NCI-H510A treated with DMSO at 0.1 percent for 48 hours (cell line): ENCODE measurements around the gene KLHDC9.
"Not testable (repeated sequence)": the region's sequence is repeated elsewhere in the genome, so short reads cannot be mapped to it uniquely, and the experiment has no call there.

ENCODE experiments used
- DNase-seq: peaks from one replicate; lab custom pipeline; 2025; lab: John Stamatoyannopoulos, UW

The KLHDC9 gene, protein sequence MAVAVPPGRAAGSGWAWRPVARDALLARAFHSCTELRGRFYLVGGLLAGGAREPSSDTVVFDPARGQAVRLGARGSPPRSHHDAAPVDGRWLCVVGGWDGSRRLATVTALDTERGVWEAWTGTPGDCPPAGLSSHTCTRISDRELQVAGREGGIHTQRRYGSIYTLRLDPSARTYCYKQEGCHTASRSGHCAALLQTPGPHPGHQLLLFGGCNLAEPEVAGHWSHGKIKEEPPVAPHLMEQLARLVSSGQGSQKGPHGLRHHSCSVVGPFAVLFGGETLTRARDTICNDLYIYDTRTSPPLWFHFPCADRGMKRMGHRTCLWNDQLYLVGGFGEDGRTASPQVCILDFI

DNA sequence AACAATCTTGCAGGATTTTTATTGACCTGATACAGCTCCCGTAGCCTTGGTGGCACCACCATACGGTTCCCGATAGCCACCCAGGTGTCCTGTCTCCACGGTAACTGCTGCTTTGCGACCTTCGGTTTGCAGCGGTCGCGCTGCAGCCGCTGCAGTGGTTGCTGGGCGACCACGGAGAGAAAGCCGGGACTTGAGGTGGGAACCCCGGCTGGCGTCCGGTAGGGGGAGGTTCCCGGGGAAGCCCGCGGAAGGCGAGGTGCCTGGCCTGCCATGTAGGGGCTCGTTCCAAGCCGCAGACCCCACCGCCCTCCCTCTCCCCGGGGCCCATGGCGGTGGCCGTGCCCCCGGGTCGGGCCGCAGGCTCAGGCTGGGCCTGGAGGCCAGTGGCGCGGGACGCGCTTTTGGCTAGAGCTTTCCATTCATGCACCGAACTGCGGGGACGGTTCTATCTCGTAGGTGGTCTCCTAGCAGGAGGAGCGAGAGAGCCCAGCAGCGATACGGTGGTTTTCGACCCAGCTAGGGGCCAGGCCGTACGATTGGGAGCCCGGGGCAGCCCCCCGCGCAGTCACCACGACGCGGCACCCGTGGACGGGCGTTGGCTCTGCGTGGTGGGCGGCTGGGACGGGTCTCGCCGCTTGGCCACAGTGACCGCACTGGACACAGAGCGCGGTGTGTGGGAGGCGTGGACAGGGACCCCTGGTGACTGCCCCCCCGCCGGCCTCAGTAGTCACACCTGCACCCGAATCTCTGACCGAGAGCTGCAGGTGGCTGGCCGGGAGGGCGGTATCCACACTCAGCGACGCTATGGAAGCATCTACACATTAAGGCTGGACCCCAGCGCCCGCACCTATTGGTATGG is at the start of gene KLHDC9:
Gene KLHDC9 (plus strand): TSS at position 152 of the 859 bp plus-strand sequence. CDS start 175 bp downstream, at position 327.
- peak; percentile 81 for DNase-seq

DNA sequence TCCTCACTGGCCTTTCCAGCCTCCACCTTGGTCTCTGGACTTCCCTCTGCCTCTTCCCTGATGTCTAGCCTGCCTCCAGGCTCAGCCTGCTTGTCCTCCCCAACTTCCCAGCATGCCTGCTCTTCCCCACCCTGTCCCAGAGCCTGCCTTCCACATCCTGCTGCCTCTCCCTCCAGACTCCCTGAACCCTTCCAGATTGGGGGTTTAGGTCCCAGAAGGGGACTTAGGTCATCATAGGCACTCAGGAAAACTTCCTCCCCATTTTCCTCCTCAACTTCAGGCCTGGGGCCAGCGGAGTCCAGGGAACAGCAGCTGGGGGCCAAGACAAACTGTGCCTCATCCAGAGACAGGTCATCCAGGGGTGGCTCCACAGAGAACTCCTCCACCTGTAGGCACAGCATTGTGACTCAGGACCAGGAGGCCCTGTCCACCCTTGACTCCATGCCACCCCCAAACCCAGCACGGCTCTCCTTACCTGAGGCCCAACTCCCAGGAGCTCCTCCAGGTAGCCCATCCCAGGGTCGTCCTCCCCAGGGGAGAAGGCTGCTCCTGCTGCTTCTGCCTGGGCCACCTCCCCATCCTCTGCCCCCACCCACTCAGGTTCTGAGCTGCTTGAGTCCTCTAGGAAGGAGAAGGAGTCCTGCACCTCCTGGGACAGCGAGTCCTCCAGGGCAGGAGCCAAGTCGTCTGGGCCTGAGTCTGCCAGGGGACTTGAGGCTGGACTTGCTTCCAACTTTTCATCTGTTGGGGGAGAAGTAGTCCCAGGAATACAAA is 49.0 kb upstream of the KLHDC9 start:
- DNase-seq: no peak

DNA sequence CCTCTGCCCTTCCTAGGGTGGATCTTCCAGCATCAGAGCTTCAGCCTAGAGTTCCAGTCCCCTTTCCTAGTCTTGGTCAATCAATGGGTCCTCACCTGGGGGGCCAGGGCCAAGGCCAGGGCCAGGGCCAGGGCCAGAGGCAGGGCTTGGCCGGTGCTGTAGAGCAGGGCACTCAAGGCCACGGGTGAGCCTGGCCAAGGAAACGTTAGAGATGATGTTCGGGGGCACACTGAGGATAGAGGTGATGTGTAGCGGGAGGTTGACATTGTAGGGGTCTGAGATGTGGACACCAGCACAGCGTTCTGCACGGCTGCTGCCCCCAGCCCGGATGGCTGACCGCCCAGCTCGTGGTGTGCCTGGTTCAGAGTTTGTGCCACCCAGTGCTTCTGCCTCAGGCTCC is 46.9 kb upstream of the KLHDC9 start:
- no peak for DNase-seq

DNA sequence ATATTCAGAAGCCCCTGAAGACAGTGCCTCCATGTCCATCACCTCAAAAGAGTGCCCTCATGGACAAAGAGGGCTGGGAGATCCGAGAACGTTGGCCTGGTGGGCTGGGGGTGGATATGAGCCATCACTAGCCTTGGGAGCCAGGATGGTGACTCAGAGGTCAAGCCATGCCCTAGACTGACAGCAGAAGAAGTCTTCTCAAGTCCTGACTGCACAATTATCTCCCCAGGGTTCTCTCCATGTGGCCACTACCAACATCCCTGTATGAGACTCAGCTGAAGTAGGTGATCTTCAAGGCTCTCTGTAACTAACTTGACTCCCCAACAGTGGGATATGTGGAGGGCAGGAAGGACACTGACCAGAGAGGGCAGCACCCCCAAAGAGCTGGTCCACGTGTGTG is 45.3 kb upstream of the KLHDC9 start:
- no peak for DNase-seq

DNA sequence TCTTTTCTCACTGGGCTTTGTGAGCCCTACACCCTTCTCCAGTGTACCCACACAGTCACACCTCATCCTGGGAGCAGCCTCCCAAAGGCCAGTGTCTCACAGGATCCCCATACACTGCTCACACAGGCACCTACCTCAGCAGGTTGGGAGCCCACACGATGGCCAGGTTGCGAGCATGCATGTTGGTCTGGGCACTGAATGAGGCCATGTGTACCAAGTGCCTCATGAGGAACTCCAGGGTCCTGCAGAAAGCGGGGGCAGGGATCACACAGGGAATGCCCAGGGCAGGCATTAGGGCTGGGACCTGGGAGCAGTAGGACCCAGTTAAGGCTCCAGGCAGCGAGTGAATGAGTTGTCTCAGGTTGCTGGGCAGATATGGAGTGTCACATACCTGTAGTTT is 43.9 kb upstream of the KLHDC9 start:
- DNase-seq: no peak

DNA sequence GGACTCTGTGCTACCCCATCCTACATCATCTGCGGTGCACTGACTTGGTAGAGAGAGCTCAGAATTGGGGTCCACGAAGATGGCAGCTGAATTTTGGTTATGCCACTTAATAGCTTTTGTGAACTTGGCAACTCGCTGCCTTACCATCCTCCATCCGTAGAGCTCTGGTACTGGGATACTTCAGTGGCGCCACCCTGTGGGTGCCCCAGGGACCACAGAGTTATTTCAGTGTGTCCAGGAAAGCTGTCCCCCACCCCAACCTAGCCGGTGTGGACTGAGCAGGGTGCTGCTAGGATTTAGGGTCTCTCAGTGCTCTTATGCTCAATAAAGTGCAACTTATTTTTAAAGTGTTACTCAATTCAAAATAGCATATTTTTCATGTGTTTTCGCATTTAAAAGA is 43.4 kb upstream of the KLHDC9 start:
- DNase-seq: no peak

DNA sequence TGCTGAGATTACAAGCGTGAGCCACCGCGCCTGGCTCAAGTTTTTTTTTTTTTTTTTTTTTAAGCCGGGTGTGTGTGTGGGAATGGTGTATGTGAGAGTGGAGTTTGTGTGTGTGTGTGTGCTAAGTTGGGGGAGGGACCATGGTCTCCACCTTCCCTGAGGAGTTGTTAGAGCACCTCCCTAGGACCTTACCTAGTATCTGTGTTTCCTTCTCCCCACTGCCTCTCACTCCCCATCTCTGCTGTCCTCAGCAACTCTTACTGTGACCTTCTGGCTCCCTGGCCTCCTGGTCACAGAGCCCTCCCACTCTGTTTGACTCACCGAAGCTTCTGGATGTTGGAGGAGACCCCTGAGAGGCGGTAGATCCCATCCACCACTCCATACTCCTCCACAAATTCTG is 38.9 kb upstream of the KLHDC9 start:
- DNase-seq: no peak

DNA sequence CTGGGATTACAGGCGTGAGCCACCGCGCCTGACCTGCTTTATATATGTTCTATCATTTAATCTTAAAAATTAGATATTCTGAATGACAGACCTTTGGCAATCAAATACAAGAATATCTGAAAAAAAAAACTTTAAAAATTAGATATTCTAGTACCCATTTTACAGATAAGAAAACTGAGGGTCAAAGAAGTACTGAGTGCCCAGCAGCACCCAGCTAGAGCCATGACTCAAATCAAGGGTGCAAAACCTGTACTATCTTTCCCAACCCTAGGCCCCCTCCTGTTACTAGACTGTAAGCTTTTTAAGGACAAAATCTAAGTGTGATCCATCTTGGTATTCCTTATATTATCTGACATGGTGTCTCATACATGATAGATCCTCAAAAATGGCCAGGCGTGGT is 36.7 kb upstream of the KLHDC9 start:
- no peak for DNase-seq

DNA sequence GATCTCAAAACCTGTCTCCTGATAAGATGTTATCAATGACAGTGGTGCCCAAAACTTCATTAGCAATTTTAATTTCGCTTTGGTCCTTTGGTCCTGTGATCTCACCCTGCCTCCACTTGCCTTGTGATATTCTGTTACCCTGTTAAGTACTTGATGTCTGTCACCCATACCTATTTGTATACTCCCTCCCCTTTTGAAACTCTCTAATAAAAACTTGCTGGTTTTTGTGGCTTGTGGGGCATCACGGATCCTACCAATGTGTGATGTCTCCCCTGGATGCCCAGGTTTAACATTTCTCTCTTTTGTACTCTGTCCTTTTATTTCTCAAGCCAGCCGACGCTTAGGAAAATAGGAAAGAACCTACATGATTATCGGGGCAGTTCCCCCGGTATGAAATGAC is 34.2 kb upstream of the KLHDC9 start:
- not testable (repeated sequence) for DNase-seq

DNA sequence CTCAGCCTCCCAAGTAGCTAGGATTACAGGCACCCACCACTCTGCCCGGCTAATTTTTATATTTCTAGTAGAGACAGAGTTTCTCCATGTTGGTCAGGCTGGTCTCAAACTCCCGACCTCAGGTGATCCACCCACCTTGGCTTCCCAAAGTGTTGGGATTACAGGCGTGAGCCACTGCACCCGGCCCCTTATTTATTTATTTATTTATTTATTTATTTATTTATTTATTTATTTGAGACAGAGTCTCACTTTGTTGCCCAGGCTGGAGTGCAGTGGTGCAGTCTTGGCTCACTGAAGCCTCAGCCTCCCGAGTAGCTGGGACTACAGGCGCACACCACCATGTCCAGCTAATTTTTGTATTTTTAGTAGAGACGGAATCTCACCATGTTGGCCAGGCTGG is 32.5 kb upstream of the KLHDC9 start:
- DNase-seq: not testable (repeated sequence)

DNA sequence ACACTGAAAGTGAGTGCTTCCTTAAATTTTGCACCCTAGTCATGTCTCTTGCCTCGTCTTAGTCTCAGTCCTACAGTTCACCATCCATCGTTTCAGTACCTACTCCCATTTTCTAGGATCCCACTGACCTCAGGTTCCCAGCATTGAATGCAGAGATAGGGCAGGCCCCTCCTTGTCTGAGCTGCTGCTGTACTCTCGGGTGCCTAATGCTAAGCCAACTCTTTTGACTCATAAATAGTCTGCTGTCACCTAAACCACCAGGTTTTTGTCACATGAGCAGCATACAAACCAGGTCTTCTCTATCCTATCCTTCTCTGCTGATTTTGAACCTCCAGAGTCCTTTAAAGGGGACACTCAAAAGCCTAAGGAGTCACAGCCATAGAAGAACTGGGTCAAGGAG is 31.5 kb upstream of the KLHDC9 start:
- no peak for DNase-seq

DNA sequence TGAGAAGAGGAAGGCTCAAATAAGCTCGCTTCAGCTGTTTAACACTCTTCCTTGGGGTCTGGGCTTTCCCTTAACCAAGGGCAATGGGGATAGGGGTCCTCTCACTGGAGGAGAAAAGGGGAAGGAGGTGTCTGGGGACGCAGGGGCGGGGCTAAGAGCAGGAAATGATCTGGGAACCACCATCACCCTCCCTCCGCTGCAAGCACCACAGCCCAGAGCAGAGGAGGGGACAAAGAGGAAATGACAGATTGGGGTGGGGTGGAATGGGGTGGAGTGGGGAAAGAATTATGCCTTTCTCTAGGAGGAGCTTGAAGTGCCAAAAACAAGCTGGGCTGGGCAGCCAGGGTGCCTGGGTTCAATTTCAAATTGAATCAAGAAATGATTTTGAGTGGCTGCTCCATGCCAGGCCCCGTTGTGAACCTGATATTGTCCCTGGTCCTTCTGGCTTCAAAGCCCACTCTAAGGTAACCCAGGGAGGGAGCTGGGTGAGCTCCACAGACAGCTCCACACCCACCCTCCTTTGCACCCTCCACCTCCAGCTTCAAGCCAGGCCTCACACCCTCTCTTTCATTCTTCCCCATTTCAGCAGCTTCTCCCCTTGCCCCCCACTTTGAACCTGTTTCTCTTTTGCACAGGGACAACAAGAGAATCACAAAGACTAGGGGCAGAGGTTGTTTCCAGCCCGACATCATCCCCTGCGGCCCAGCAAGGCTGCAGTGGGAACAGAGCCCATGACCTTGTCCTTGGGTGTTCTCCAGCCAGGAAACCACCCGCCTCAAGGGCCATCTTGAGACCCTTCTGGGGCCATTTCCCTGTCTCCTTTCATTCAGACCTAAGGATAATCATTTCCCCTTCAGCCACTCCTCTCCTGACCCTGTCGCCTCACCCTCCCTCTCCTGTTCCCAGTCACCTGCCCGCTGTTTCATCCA is 29.6 kb upstream of the KLHDC9 start:
- DNase-seq: no peak

DNA sequence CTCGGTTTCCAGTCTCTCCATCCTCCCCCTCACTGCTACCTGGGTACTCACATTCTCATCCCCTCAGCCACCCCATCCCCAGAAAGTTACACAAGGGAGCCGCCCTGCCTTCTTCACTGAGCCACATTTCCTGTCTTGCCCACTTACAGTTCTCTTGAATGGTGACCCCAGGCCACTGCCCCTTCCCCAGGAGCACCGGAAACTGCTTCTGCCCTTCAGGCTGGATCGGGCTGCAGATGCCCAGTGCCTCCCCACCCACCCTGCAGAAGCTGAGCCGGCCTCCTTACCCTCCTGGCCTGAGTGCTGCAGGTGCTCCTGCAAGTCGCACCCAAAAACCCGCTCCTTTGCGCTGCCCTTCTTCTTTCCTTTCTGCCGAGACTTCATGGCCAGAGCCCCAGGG is 28.9 kb upstream of the KLHDC9 start:
- DNase-seq: no peak

DNA sequence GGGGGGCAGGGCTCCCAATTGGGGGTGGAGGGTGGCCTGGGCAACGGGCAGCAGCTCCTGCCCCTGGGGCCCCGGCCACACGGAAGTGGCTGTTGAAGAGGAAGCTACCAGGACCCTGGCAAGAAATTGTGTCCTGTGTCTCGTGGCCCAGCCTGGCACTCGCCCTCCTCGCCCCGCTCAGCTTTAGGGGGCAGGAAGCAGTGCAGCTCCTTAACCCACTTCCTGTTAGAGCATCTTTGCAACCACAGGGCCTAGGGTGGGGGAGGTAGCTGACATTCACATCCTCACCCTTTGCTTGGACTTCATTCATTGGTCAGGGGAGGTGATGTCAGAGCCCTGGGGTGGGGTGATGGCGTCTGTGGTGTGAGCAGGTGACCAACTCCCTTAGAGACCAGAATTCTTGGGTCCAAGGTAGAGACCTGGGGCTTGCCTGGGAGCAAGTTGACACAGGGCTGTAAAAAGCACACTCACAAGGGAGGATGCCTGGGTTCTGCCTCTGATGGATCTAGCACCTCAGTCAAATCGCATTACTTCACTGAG is 28.4 kb upstream of the KLHDC9 start, which contains the start of gene ARHGAP30:
Gene ARHGAP30 (minus strand): TSS at position 161 of the 540 bp plus-strand sequence. CDS start 267 bp downstream, outside the sequence.
- DNase-seq: no peak

DNA sequence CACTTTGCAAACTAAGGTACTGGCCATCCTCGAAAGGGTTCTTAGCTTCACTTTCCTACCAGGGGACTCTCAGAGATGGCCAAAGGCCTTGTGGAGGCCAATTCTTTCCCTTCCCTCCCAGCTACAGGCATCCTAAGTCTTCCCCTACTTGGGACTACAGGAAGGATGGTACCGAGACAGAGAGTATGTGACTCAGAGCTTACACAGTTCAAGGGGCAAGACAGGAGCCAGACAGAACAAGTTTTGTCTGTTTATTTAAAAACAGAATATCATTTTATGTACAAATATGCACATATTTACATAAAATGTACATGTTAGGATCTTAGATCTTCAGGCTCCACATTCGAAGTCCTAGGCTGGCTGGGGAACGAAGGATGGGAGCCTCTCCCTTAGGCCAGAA is 27.4 kb upstream of the KLHDC9 start:
- no peak for DNase-seq

DNA sequence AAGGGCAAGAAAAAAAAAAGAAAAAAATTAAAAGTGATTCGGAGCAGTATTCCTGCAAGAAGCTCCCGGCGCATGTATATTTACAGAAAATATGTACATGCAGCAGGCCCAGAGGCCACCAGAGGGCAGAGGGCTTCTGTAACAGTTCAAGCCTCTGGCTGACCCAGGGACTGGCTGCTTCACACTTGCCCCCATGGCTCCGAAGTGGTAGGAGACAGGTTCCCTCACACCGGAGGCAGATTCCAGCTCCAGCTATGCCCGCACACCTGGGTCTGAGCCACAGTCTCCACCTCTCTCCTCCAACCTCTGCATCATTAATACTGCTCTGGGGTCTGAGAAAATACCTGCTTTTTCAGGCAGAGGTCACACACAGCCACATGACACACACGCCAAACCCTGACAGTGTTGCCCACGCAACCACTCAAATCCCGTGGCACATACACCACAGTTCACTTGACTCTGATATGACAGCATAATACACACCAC is 26.2 kb upstream of the KLHDC9 start:
- DNase-seq: peak; percentile 2

DNA sequence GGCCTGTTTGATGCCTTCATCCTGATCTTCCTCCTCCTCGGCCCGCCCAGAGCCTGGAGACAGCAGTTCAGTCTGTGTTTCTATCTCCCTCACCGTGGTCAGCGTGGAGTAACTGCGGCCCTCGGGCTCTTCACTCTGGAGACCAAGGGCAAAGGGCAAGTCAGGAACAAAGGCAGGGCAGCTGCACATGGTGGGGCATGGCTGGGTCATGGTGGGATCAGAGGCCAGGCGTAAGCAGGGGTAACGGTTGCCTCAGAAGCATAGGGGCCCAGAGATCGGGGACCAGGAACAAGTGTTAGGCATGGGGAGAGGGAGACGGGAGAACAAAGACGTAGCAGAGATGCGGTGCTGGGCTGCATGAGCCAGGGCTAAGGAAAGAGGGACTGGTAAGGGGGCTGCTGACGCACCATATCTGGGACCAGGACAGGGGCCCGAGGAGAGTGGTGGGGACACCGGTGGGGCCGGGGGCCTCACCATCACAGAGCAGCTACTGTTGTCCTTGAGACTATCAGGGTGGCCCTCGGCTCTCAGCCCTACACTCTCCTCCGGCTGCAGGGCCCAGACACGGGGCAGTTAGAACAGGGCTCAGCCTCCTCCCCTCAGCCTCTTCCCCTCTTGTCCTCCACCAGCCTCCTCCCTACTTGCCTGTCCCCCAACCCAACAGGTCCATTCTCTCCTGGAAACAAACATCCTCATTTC is 25.3 kb upstream of the KLHDC9 start:
- no peak for DNase-seq

DNA sequence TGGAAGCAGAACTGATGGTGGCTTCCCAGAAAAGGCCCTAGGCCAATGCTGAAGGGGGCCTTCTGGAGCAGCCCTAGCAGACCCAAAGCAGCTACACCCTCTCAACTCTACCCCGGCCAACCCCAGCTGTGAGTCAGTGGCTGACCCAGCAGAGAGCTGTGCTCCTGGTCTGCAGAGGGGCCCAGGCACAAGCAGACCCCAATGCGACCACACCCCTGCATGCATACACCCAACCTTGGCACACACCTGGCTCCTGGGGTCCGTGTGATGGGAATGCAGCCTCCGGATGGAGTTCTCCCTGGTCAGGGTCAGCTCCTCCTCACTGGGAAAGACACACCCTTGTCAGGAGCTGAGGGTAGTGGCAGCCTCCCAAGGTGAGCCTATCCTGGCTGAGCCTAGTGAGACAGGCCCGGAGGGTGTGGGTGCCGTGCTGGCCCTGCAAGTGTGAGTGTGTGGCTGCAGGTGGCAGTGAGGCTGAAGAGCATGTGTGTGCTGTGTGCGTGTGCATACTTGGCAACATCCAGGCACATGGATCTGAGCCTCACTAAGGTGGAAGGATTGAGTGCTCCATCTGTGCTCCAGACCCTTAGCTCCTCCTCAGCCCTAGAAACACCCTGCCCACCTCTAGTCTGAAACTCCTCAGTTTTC is 24.6 kb upstream of the KLHDC9 start:
- no peak for DNase-seq

DNA sequence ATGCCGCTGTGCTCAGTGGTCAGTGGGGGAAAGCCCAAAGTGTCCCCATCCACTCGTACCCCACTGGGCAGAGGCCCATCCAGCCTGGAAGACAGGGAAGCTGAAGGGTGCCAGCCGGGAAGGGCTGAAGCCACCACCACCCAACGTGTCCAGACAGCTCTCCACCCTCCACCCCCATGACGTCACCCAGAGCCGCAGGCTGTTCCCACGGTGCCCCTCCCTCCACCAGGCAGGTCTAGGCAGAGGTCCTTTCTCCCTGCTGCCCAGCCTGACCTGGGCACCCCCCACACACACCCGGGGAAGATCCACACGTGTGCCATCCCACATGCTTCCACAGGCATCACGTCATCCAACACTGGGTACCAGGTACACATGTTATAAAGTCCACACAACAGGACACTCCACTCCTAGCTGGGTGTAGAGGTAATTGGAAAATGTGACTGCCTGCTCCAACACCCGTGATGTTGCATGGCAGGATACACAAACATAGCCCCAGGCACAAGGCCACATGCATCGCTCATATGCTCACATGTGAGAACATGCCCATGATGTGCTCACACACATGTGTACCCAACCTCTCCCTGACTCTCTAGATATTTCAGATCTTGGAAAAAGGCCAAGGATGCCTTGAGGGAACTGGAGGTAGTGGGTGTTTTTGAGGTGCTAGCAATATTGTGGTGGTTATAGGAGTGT is 23.3 kb upstream of the KLHDC9 start:
- DNase-seq: no peak
